OCI-LY1 (cell line): ENCODE data around the gene LIN28A.

Experiments used
- H2AFZ ChIP-seq: fragments of 200-600 bp; sonication (generic), shearing (Covaris generic); 2 replicates; pipeline ENCODE4 v1.6.0; 2014; ENCODE audit warnings: antibody characterized with exemption, mild to moderate bottlenecking, low read length
- H3F3A ChIP-seq: fragments of 200-600 bp; sonication (generic), shearing (Covaris generic); 2 replicates; pipeline ENCODE4 v1.6.0; 2014; ENCODE audit warnings: mild to moderate bottlenecking, antibody characterized with exemption, low read length, moderate library complexity; ENCODE audit not compliant: insufficient read depth
- H3K27ac ChIP-seq: fragments of 200-600 bp; sonication (generic); 2 replicates; pipeline ENCODE4 v1.5.1; 2014; ENCODE audit warnings: low read length, mixed run types, mild to moderate bottlenecking, low read depth; ENCODE audit not compliant: poor library complexity, severe bottlenecking
- H3K27me3 ChIP-seq: fragments of 200-600 bp; sonication (generic); 2 replicates; pipeline ENCODE4 v1.6.0; 2014; ENCODE audit warnings: antibody characterized with exemption, mild to moderate bottlenecking, low read length, moderate library complexity; ENCODE audit not compliant: insufficient read depth
- H3K36me3 ChIP-seq: fragments of 200-600 bp; sonication (generic); 2 replicates; pipeline ENCODE4 v1.6.1; 2014; ENCODE audit warnings: mild to moderate bottlenecking, antibody characterized with exemption, low read length, moderate library complexity, mixed read lengths; ENCODE audit not compliant: insufficient read depth
- H3K4me1 ChIP-seq: fragments of 200-600 bp; sonication (generic); 2 replicates; pipeline ENCODE4 v1.5.1; 2014; ENCODE audit warnings: mild to moderate bottlenecking, low read length, moderate library complexity; ENCODE audit not compliant: insufficient read depth, severe bottlenecking
- H3K4me2 ChIP-seq: fragments of 200-600 bp; sonication (generic), shearing (Covaris generic); 2 replicates; pipeline ENCODE4 v1.6.1; 2014; ENCODE audit warnings: low read length
- H3K4me3 ChIP-seq: fragments of 200-600 bp; sonication (generic); 2 replicates; pipeline ENCODE4 v1.5.1; 2014; ENCODE audit warnings: low read length, low read depth, mild to moderate bottlenecking, mixed read lengths; ENCODE audit not compliant: poor library complexity, severe bottlenecking
- H3K79me2 ChIP-seq: fragments of 200-600 bp; shearing (Covaris generic); 2 replicates; pipeline ENCODE4 v1.6.1; 2016; ENCODE audit warnings: mixed run types, low read length, mixed read lengths; ENCODE audit not compliant: insufficient read depth
- H3K9ac ChIP-seq: fragments of 200-600 bp; sonication (generic), shearing (Covaris generic); 2 replicates; pipeline ENCODE4 v1.6.1; 2014; ENCODE audit warnings: mild to moderate bottlenecking, low read length, mixed read lengths
- H3K9me2 ChIP-seq: fragments of 200-600 bp; sonication (generic), shearing (Covaris generic); 2 replicates; pipeline ENCODE4 v1.6.1; 2014; ENCODE audit warnings: low read depth, mild to moderate bottlenecking, low read length, mixed read lengths
- H3K9me3 ChIP-seq: fragments of 200-600 bp; shearing (Covaris generic); 2 replicates; pipeline ENCODE4 v1.6.1; 2014; ENCODE audit warnings: low read length, mixed read lengths
- H4K20me1 ChIP-seq: fragments of 200-600 bp; sonication (generic), shearing (Covaris generic); 2 replicates; pipeline ENCODE4 v1.6.0; 2016; ENCODE audit warnings: mild to moderate bottlenecking, low read length; ENCODE audit not compliant: insufficient read depth
- CTCF ChIP-seq: fragments of 200-600 bp; sonication (generic), shearing (Covaris generic); IDR thresholded peaks from 2 replicates; pipeline ENCODE4 v1.5.1; 2017; ENCODE audit warnings: mild to moderate bottlenecking, antibody characterized with exemption, low read length, moderate library complexity, mixed read lengths
- EZH2 ChIP-seq: fragments of 200-600 bp; sonication (generic), shearing (Covaris generic); IDR thresholded peaks from 2 replicates; pipeline ENCODE4 v1.8.0; 2017; ENCODE audit warnings: borderline replicate concordance, mixed run types, mild to moderate bottlenecking, antibody characterized with exemption, low read length, moderate library complexity, mixed read lengths

Gene LIN28A

GRCh38 chr1:26468911-26469310 lies 58.3 kb downstream of the LIN28A start:
- H3K27me3 ChIP-seq: no peaks in the 10 kb centered on the region
- H4K20me1 ChIP-seq: no peaks in the 10 kb centered on the region
- no peak overlapping the region for H3K9ac ChIP-seq
- no peaks in the 10 kb centered on the region for H3F3A ChIP-seq
- no peak overlapping the region for H3K27ac ChIP-seq
- peaks cover 23% of the 10 kb centered on the region for H3K4me1 ChIP-seq
- peaks cover 52% of the 10 kb centered on the region for H3K36me3 ChIP-seq
- TF ChIP-seq EZH2 (no peak), CTCF (no peak)
- H3K9me2 ChIP-seq: no peaks in the 10 kb centered on the region
- peaks cover 7% of the 10 kb centered on the region for H3K79me2 ChIP-seq
- no peak overlapping the region for H3K4me3 ChIP-seq
- no peak overlapping the region for H3K4me2 ChIP-seq
- H3K9me3 ChIP-seq: no peaks in the 10 kb centered on the region
- no peak overlapping the region for H2AFZ ChIP-seq

- Histone ChIP-seq H3K79me2 (peaks cover 7% of the 10 kb centered on the region), H3K27me3 (no peaks in the 10 kb centered on the region), H3K9me2 (no peaks in the 10 kb centered on the region), H3K4me1 (peaks cover 29% of the 10 kb centered on the region), H3K4me3 (no peak overlapping the region), H4K20me1 (no peaks in the 10 kb centered on the region), H3K9ac (no peak overlapping the region), H3K9me3 (no peaks in the 10 kb centered on the region), H3F3A (peaks cover 2% of the 10 kb centered on the region), H3K36me3 (peaks cover 54% of the 10 kb centered on the region), H2AFZ (no peak overlapping the region), H3K4me2 (no peak overlapping the region), H3K27ac (no peak overlapping the region)
- no peak for TF ChIP-seq EZH2
- TF ChIP-seq CTCF: no peak
Measured at GRCh38 chr1:26469558-26469957, 58.9 kb downstream of the LIN28A start.

- Histone ChIP-seq H3K4me2 (peak overlapping the region; percentile 92), H3K9me3 (no peaks in the 10 kb centered on the region), H3F3A (peaks cover 7% of the 10 kb centered on the region), H3K36me3 (peaks cover 48% of the 10 kb centered on the region), H3K9me2 (no peaks in the 10 kb centered on the region), H3K79me2 (peaks cover 7% of the 10 kb centered on the region), H3K27ac (peak overlapping the region; percentile 71), H3K4me1 (peaks cover 35% of the 10 kb centered on the region), H4K20me1 (no peaks in the 10 kb centered on the region), H2AFZ (no peak overlapping the region), H3K9ac (peak overlapping the region; percentile 100), H3K4me3 (peak overlapping the region; percentile 81), H3K27me3 (no peaks in the 10 kb centered on the region)
- TF ChIP-seq CTCF (no peak), EZH2 (no peak)
Measured at GRCh38 chr1:26470878-26471497, 60.4 kb downstream of the LIN28A start.
